ENCODE measurements around the gene CLNS1A. TPM values are rescaled to one million over a fixed set of nuclear protein-coding genes. Genes with fewer than 3 reads are reported as not detected.

CLNS1A gene
- total RNA-seq, 1 experiment from 2014 or later, result 151 TPM

DNA sequence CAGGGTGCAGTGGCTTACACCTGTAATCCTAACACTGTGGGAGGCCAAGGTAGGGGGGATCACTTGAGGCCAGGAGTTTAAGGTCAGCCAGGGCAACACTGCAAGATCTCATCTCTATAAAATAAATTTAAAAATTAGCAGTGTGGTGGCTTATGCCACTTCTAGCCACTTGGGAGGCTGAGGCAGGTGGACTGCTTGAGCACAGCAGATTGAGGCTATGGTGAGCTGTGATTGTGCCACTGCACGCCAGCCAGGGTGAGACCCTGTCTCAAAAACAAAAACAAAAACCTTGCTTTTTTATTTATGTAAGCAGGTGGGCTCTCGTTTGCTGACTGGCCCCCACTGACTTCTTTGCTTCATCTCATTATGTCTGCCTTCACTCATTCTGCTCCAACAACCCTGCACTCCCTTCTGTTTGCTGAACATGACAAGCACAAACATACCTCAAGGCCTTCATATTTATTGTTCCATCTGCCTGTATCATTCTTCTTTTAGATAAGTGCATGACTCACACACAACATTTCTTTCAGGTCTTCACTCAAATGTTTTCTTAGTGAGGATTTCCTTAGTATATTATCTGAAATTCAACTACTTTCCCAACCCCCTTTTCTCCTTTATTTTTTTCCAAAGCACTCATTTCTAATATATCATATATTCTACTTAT is 32.4 kb upstream of the CLNS1A start:
- ChIA-PET POLR2A (no interaction called here), RAD21 (ENCODE audit: low non-redundant PET in 1 of 2, low total read pairs in 2 of 2, uncharacterized antibody in 2 of 2, unreplicated experiment in 2 of 2) (no interaction called here), CTCF (no interaction called here)
- BruUV-seq (replicated peaks), result no TSS peak
- DNase-seq (ENCODE audit: low read depth, low spot score) (no peak), ATAC-seq (no peak)
- TF ChIP-seq CEBPB (IDR thresholded peaks at IDR 0.05; ENCODE audit: low read depth) (no peak), YY1 (IDR thresholded peaks at IDR 0.05; ENCODE audit: extremely low read depth, insufficient replicate concordance, low read depth, low read length) (no peak), EZH2phosphoT487 (IDR thresholded peaks at IDR 0.05; ENCODE audit: borderline replicate concordance) (no peak), EGR1 (IDR thresholded peaks at IDR 0.05; ENCODE audit: low read depth) (no peak), POLR2A (IDR thresholded peaks at IDR 0.05; ENCODE audit: borderline replicate concordance, extremely low read depth, insufficient read depth, insufficient read length) (no peak)
- TF ChIP-seq, protein P1, sequence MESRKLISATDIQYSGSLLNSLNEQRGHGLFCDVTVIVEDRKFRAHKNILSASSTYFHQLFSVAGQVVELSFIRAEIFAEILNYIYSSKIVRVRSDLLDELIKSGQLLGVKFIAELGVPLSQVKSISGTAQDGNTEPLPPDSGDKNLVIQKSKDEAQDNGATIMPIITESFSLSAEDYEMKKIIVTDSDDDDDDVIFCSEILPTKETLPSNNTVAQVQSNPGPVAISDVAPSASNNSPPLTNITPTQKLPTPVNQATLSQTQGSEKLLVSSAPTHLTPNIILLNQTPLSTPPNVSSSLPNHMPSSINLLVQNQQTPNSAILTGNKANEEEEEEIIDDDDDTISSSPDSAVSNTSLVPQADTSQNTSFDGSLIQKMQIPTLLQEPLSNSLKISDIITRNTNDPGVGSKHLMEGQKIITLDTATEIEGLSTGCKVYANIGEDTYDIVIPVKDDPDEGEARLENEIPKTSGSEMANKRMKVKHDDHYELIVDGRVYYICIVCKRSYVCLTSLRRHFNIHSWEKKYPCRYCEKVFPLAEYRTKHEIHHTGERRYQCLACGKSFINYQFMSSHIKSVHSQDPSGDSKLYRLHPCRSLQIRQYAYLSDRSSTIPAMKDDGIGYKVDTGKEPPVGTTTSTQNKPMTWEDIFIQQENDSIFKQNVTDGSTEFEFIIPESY (IDR thresholded peaks at IDR 0.05; ENCODE audit: extremely low read depth, insufficient replicate concordance, low read length), result no peak
- TF ChIP-seq, protein P2, sequence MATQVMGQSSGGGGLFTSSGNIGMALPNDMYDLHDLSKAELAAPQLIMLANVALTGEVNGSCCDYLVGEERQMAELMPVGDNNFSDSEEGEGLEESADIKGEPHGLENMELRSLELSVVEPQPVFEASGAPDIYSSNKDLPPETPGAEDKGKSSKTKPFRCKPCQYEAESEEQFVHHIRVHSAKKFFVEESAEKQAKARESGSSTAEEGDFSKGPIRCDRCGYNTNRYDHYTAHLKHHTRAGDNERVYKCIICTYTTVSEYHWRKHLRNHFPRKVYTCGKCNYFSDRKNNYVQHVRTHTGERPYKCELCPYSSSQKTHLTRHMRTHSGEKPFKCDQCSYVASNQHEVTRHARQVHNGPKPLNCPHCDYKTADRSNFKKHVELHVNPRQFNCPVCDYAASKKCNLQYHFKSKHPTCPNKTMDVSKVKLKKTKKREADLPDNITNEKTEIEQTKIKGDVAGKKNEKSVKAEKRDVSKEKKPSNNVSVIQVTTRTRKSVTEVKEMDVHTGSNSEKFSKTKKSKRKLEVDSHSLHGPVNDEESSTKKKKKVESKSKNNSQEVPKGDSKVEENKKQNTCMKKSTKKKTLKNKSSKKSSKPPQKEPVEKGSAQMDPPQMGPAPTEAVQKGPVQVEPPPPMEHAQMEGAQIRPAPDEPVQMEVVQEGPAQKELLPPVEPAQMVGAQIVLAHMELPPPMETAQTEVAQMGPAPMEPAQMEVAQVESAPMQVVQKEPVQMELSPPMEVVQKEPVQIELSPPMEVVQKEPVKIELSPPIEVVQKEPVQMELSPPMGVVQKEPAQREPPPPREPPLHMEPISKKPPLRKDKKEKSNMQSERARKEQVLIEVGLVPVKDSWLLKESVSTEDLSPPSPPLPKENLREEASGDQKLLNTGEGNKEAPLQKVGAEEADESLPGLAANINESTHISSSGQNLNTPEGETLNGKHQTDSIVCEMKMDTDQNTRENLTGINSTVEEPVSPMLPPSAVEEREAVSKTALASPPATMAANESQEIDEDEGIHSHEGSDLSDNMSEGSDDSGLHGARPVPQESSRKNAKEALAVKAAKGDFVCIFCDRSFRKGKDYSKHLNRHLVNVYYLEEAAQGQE (IDR thresholded peaks at IDR 0.05; ENCODE audit: low read depth), result no peak
- Histone ChIP-seq H4K20me1 (ENCODE audit: insufficient read depth) (no peaks in the 10 kb centered on the region), H3K79me2 (ENCODE audit: insufficient read depth, low read length) (no peaks in the 10 kb centered on the region), H2AFZ (ENCODE audit: low read depth, low read length, poor library complexity, severe bottlenecking) (no peak overlapping the region), H3K9me2 (ENCODE audit: insufficient read depth) (no peaks in the 10 kb centered on the region), H3K4me2 (ENCODE audit: low read length) (no peak overlapping the region), H3K9ac (ENCODE audit: low read length) (no peak overlapping the region), H3K4me1 (ENCODE audit: control insufficient read depth in 1 of 2, insufficient read depth in 2 of 2, low read length in 2 of 2) (no peaks in the 10 kb centered on the region), H3K27ac (ENCODE audit: low read depth, low read length) (no peak overlapping the region), H3K36me3 (ENCODE audit: control insufficient read depth in 1 of 2, insufficient read depth in 2 of 2, low read length in 2 of 2) (peaks cover 8 to 29% of the 10 kb centered on the region in 2 experiments; a peak in 3 of 4 replicates), H3K9me3 (ENCODE audit: control insufficient read depth in 1 of 2, insufficient read depth in 1 of 2, low read depth in 1 of 2, low read length in 2 of 2) (no peaks in the 10 kb centered on the region), H3K4me3 (replicated peaks in 1 of 2; ENCODE audit: low read depth in 1 of 2, low read length in 2 of 2) (no peak overlapping the region), H3K27me3 (ENCODE audit: insufficient read depth, low read length) (no peaks in the 10 kb centered on the region)
- intact Hi-C loops (cut with micrococcal nuclease), result no loop called here

All from HCT116 (cell line).